SK-N-MC (cell line): ENCODE results near the gene DAND5.

Experiments used
- EZH2 ChIP-seq: fragments of 200-600 bp; sonication (generic); IDR thresholded peaks from one replicate; pipeline ENCODE4 v1.6.1; 2017; ENCODE audit warnings: antibody characterized with exemption
- POLR2AphosphoS5 ChIP-seq: IDR thresholded peaks from 2 replicates; pipeline ENCODE4 v1.6.1; 2012; ENCODE audit warnings: mild to moderate bottlenecking, low read depth, low read length, borderline replicate concordance

GRCh38 chr19:13005861-13006370 is 36.5 kb downstream of the DAND5 start:
- TF ChIP-seq EZH2 (no peak), POLR2AphosphoS5 (no peak)
